ENCODE data around the gene ECHS1.
"Not testable (repeated sequence)": the region's sequence is repeated elsewhere in the genome, so short reads cannot be mapped to it uniquely, and the experiment has no call there.

Gene ECHS1

DNA sequence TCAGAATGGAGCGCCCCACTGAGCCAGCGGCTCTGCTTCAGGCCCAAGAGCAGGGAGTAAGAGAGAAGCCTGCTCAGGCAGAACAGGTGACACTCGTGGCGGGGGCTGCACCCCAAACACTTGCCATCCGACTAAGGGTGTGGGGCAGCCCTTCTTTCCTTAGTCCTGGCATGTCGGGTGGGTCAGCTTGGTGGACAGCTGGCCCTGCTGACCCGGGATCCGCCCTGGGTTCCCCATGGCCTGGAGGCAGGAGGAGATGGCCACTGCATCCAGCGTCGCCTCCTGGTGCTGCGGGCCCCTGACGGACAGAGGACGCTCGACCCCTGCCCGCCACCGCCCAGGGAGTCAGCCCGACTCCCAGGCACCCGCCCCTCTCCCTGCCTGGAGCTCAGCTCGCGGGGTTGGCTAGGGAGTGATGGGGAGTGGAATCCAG is 4.7 kb upstream of the ECHS1 start:
- no peak for DNase-seq

DNA sequence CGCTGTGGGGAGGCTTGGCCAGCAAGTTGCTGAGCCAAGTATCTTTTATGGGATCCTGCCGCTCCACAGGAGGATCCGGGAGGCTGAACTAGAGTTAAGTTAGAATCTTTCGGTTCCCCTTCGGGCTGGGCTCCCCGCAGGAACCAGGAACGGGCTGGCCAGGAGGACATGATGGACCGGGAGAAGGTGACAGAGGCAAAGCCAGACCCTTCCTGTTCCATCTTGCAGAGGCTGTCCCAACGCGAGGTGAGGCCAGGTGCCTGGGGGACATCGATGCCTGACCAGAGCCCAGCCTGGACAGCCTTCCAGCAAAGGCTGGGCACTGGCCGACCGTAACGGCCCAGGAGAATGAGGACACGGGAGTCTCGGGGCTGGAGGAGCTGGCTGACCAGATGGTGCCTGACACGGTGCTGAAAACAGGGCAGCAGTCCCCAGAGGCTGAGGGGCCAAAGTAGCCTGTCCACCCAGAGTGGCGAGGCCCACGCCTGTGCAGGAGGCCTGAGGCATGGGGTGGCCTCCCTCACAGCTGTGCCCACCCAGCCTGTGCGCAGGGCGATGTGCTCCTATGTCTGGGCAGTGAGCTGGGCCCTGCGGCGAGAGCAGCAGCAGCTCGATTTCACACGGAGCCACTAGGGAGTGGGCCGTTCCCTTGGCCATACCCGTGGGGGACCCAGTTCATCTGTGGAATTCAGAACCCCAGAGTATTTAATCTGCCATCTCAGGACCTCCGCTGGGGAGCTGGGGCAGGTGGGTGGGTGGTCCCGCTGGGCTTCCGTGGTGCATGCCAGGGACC is 4.1 kb upstream of the ECHS1 start:
- no peak for DNase-seq

DNA sequence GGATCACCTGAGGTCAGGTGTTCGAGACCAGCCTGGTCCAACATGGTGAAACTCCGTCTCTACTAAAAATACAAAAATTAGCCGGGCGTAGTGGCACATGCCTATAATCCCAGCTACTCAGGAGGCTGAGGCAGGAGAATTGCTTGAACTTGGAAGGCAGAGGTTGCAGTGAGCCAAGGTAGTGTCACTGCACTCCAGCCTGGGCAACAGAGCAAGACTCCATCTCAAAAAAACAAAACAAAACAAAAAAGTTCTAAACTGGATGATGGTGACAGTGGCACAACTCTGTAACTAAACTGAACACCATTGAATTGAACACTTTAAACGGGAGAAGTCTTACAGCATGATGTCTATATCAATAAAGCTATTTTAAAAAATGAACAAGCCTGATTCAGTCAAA is 3.0 kb upstream of the ECHS1 start:
- DNase-seq: not testable (repeated sequence)

DNA sequence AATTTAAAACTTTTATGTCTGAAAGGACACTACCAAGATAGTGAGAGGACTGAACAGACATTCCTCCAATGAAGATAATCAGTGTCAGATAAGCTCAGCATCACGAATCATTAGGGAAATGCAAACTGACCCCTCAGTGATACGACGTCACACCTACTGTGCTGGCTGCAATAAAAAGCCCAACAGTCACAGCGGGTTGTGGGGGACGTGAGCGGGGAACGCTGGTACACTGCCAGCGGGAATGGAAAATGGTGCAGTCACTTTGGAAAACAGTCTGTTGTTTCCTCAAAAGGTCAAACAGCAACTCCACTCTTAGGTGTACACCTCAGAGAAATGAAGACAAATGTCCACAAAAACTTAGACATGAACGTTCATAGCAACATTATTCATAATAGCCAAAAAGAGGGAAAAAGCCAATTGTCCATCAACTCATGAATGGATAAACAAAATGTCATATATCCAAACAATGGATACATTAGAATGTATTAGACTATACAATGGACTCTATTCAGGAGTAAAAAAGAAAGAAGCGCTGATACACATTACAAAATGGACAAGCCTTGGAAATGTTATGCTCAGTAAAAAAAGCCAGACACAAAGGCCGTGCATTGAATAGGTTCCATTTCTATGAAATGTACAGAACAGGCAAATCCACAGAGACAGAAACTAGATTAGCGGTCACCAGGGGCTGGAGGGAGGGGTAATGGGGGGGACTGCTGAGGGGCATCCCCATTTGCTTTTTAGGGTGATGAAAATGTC is 2.4 kb upstream of the ECHS1 start:
- DNase-seq: no peak

DNA sequence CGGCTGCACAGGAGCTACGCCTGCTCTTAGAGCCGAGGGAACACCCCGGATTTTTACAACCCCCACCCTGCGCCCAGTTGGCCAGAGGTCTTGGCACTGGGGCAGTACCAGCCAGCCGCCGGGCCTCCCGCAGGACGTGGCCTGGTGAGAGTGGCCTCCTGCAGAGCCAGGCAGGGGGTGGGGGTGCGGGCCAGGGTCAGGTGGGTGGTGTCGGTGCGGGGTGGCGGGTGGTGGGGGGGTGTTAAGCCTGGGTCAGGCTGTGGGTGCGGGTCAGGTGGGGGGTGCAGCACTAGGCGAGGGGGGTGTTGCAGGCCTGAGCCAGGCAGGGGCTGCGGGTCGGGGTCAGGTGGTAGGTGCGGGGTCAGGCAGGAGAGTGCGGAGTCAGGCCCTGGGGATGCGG is 647 bp downstream of the ECHS1 start:
- no peak for DNase-seq

DNA sequence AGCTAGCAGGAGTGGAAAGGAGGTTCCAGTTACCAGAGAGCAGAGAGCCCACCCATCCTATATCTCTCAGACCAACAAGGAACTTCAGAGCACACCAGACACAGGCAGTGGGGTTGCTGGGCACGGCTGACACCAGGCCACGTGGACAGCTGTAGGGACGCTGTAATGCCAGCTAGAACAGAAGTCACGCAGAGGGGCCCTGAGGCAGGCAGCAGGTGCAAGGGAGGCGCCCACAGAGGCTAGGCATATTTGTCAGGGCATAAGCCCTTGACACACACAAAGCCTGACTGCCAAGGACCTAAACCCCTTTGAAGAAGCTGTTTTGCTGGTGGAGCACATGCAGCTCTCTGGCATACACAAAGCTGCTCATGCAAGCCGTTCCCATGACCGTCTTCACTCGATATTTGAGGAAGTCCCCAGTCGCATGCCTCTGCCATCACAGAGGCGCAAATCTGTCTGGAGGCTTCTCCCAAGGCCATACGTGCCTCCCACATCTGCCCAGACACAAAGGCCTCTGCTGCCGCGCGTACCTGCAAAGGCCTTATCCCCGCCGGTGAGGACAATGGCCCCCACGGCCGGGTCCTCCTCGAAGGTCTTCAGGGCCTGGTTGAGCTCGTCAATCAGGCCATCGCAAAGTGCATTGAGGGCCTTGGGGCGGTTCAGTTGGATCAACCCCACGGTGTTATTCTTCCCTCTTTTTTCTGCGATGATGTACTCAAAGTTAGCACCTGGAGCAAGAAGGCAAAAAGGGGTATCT is 2.9 kb downstream of the ECHS1 start:
- no peak for DNase-seq

DNA sequence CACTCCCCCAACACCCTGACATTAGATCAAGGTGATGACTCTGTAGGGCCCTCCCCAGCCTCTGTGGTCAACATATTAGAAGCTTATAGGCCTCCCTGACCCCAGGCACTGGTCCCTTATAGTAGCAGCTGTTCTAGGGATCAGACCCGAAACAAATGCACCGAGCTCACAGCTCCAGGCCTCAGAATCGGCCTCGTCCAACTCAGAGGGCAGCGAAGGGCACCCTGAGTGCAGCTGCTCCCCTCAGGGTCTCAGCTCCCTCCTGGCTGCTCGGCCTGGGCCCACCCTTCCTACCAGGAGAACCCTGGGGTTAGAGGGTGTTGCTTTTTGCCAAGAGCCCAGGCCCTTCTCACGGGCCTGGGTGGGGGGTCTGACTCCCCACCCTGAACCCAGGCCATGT is 5.0 kb downstream of the ECHS1 start:
- no peak for DNase-seq

DNA sequence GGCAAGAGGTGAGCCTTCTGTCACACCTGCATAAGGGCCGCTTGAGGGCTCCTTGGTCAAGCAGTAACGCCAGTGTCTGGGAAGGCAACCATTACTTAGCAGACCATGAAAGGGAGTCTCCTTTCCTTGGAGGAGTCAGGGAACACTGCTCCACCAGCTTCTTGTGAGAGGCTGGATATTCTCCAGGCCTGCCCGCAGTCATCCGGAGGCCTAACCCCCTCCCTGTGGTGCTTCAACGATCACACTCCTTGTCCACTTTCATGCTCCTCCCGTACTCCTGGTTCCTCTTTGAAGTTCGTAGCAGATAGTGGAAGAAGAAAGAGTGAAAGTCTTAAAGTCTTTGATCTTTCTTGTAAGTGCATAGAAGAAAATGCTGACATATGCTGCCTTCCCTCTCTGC is 5.7 kb downstream of the ECHS1 start:
- not testable (repeated sequence) for DNase-seq

DNA sequence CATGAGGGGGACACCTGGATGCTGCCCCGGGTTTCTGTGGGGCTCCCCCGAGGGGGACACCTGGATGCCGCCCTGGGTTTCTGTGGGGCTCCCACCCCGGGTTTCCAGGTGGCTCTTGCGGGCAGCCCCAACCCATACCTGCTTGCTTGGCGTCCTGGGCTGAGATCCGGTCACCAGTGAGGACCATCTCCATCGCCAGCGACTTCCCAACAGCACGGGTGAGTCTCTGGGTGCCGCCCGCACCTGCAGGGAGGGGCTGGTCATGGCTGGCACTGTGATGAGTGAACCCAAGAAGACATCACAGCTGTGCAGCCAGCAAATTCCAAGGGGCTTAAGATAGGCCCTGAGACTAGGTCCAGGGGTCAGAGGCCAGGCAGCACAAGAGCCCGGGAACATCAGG is 6.4 kb downstream of the ECHS1 start:
- DNase-seq: no peak

DNA sequence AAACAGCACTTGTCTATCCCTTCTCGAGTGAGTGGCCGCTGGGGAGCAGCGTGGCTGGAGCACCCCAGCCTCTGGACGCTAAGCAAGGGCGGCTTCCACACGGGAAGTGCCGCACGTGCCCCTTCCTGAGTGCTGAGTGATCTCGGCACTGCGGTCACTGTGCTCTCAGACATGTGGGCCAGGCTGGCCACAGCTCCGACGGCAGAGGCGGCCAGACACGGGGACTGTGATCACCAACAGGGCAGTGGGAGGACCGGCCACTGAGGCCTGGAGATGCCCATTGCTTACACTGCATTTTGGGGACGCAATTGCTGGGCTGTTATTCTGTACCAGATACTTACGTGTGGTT is 7.0 kb downstream of the ECHS1 start:
- DNase-seq: no peak

DNA sequence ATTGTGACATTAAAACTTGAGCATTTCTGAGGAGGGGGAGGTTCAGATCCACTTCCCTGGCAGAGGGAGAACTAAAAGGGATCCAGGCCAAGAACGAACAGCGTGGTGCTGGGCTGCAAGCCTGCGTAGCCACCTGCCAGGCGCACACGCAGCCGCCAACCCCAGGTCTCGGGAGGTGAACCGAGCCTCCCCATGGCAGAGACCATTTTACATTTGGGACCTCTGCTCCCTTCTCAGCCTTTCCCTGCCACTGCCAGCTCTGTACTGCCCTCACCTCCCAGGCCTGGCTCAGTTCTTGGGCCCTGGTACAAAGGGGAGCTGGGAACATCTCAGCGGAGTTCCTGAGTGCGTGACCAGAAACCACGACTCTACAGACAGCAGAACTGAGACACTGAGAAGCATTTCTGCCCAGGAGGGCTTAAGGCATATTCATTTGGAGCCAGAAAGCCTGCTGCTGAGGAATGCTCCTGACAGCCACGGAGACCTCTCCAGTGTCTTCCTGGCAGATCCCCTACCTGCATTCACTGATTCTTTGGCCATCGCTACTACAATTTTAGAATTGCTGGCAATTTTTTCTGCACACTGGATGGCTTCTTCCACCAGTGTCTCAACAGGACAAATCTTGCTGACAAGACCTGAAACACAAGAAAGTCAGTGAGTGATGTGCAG is 7.6 kb downstream of the ECHS1 start:
- no peak for DNase-seq

DNA sequence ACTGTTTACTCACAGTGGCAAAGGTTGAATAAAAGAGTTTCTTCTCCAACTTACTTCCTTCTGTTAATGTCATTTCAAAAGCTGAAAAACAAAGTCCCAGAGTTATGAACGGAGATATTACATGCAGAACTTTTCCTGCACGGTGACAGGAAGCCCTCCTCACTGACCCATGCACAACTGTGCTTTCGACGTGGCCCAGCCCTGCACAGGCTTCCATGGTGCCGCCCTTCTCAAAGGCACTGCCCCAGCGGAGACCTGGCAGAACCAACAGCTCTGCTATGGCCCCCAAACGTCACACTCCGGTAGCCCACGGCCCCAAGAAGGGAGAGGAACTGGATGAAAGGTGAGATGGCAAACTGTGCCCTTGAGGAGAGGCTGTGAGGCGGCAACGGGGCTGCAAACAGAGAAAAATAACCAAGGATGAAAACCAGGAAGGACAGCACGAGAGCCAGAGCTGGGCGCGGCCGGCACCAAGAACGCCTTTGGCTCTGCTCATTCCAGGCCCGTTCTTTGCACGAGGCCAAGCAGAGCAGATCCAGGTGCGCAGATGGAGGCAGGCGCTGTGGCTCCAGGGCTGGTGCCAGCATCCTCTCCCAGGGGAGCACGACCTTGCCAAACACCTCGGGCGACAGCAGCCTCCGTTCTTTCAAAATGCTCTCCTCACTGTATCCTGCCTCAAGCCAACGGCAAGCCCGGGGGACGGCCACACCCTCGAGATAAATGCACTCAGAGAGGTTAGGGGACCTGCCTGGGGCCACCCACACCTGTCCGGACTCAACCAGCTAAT is 8.3 kb downstream of the ECHS1 start:
- no peak for DNase-seq

DNA sequence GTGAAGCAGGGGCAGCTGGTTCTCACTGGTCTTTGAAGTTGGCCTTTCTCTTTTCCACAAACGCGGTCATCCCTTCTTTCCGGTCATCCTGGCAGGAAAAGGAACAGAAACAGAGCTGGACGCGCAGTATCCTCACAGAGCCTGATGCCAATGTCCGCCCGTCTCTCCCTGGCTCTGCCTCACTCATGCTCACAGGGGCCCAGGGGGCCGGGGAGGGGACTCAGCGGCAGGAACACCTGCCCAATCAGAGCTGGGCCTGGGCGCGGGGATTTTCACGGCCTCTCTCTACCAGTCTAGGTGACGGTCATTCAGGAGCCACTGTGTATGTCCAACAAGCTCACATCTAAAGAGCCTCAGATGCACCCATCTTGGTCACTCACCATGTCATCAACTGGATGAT is 10.3 kb downstream of the ECHS1 start:
- no peak for DNase-seq

DNA sequence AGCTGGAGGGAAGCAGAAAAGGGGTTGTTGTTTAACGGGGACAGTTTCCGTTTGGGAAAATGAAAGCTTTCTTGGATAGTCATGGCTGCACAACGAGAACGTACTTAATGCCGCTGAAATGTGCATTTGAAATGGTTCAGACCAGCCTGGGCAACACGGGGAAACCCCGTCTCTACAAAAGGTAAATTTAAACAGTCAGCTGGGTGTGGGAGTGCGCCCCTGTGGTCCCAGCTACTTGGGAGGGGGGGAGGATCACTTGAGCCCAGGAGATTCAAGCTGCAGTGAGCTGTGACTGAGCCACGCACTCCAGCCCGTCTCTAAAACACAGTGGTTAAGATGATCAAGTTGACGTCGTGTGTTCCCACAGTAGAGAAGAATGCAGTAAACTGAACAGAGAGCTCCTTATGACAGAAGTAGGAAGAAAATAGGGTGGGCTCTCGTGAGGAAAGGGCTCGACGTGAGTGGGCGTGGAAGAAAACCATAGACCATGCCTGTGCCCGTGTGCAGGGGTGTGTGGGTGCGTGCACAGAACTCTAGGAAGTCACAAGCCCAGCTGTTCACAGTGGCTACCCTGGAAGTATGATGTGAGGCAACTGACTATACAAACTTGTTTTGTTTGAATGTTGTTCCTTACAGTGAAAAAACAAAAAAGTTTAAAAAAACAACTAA is 11.2 kb downstream of the ECHS1 start:
- no peak for DNase-seq

DNA sequence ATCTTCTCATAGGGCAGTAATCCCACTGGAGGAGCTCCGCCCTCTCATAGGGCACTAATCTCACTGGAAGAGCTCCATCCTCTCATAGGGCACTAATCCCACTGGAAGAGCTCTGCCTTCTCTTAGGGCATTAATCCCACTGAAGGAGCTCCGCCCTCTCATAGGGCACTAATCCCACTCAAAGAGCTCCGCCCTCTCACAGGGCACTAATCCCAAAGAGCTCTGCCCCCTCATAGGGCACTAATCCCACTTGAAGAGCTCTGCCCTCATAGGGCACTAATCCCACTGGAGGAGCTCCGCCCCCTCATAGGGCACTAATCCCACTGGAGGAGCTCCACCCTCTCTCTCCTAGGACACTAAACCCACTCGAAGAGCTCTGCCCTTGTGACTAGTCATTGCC is 11.9 kb downstream of the ECHS1 start:
- no peak for DNase-seq

DNA sequence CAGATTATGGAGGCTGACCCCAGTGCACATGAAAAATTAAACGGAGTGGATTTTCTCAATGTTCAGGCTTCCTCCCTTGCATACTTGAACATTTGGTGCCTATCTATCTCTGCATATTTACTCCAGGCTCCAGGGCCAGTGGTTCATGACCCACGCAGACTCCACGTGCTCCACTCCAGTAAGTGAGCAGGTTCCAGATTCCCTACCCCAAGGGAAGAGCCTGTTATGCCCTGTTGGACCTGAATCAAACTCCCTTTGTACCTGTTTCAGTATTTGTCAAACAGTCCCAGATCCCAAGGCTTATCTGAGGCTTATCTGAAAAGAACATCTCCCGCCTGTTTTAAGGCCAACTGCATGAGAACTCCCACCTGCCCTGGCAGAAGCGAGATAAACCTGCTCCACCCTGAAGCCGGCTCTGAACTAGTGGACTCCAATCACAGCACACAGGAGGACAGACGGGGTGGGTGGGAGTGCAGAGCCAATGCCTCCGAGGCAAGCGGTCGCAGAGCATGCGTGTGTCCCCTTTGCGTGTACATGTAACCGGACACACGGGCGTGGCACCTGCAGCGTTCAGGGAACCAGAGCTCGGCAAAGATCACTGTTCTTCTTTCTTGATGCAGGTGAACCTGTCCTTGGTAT is 13.1 kb downstream of the ECHS1 start:
- no peak for DNase-seq

DNA sequence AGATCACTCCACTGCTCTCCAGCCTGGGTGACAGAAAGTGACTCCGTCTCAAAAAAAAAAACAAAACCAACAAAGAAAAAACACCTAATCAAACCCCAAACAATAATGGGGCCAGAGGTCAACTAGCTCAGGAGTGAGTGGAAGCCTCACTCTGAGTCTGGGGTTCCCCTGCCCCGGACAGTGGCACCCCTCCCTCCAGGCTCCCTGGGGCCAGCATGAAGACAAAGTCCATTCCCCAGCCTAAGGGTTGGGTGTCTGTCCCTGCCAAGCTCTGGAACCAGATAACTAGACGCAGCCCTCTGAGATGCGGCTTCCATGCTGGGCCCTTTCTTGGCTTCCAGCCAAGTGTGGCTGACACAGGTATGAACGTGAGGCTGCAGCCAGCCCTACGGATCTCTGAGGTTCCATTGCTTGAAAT is 13.6 kb downstream of the ECHS1 start:
- no peak for DNase-seq

DNA sequence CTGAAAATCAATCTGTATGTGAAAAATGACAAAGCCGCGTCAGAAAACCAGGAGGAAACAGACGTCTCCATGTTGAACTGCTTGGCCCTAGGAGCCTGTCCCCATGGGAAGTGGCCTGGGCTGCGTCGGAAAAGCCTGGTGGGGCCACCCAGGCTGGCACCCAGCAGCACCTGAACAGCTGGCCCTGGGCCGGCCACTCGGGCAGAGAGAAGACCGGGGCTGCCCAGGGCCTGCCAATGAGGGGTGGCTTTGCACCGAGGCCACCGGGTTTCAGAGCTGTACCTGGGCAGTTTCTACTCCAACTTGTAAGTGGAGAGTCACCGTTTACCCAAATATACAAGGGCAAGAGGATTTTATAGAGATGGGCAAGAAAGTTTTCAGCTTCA is 14.2 kb downstream of the ECHS1 start:
- no peak for DNase-seq

DNA sequence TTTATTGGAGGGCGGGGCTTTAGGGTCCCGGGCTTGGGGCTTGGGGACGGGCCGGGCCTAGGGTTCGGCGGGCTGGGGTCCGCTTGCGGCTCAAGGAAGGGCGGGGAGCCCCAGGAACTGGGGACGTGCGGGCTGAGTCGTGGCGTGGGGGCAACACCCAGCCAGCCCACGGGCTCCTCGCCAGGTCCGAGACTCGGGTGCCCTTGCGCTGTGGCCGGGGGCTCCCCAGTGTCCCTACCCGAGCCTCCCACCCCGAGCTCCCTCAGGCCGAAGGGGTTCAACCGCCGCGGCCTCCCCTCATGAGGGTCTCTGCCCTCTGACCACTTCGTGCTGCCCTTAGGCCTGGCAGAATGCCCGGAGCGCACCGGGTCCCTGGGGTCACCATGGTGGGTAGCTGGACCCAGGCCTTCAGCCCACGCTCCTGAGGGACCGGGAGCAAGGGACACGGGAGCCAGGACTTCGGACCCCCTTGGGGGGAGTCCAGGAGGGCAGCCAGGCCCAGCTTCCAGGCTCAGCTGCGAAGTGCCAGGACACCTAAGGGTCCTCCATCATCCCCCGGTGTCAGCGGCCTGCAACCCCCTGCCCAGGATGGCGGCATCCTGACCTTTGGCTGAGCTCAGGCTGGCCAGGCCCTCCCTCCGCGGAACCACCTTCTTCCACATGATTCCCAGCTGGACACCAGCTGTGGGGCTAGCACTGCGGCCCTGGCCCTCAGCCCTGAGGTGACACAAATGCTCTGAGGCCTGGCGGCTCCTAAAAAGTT is 14.8 kb downstream of the ECHS1 start:
- DNase-seq: no peak
